Stimulated activated CD8-positive, alpha-beta memory T cell treated with anti-CD3 and anti-CD28 coated beads, Interleukin-12 subunit alpha, Interleukin-12 subunit beta, amount 100 ng/mL, for 4 hours (primary cell): ENCODE measurements around the gene CFAP251.

Experiments used
- DNase-seq: peaks from one replicate; pipeline ENCODE4 v3.0.0-alpha.2; 2020; ENCODE audit warnings: low read depth

CFAP251 gene

DNA sequence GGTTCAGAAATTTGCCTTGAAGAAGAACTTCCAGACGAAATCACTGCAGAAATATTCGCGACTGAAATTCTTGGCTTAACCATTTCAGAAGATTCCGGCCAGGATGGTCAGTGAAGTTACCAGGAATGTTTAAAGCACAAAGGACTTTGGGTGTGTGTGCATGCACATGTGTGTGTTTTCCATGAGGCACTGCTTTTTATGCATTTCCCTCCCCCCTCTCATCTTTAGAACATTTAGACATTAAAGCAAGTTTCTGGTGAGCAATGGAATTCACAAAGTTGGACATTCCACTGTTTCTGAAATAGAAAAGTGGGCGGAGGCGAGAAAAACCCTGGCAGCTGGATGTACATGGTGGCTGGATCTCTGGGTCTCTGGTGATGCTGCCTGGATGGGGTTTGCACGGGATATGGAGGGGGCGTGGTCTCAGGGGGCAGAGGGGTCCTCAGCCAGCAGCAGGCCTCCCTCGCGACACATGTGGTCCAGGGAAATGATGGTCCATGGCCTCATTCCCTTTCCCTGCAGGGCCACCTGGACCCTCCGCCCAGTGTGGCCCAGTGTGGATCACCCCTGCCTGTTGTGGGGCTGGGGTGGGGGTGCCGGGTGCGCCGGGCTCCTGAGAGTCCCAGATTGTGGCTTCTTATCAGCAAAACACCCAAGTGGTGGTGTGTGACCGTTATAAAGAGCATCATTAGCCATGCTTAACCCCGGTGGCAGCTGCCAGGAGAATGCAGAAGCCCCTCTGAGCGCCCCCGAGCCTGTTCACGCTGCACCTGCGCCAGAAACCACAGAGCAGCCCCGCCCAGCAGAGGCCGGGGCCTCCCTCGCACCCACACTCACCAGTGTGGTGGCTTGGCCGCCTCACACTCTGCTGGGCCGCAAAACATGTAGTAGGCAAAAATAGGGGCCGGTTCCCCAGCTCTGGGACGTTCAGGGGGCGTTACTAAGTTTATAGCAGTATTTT, 85.5 kb downstream of the CFAP251 start:
- DNase-seq: no peak

DNA sequence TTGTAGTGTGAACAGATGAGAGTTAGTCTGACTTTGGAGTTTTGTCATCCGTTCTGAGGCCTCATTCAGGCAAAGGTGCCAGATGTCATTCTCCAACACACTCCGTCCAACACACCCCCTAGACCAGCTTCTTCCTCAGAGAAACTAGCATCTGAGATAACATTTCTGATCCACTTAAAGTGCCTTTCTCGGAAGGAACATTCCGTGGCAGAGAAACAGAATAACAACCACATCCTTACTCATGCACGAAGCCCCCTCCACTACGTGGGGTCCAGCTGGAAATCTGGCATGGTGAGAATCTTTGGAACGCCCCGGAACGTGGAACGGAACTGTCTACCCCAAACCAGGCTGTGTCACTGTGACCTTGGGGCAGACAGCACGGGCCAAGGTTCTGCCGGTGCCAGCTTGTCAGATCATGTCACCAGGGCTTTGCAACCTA, 86.3 kb downstream of the CFAP251 start:
- no peak for DNase-seq

DNA sequence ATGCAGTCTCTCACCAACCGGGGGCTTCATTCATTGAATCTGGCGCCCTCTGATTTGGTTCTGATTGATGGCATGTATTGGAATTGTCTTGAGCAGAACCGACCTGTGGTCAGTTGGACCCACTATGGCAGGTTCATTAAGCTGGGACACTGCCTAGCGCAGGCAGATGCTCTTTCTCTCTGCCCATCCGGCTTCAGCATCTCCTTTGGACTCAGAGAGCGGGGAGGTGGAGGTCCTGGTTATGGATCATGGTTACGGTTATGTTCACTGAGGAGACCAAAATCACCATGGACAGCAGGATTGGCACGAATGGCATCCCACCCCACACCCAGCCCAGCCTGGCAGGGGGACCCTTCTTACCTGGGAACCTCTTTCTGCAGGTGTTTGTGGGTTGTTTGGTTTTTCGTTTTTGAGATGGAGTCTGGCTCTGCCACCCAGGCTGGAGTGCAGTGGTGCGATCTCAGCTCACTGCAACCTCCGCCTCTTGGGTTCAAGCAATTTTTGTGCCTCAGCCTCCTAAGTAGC, 86.9 kb downstream of the CFAP251 start:
- no peak for DNase-seq

DNA sequence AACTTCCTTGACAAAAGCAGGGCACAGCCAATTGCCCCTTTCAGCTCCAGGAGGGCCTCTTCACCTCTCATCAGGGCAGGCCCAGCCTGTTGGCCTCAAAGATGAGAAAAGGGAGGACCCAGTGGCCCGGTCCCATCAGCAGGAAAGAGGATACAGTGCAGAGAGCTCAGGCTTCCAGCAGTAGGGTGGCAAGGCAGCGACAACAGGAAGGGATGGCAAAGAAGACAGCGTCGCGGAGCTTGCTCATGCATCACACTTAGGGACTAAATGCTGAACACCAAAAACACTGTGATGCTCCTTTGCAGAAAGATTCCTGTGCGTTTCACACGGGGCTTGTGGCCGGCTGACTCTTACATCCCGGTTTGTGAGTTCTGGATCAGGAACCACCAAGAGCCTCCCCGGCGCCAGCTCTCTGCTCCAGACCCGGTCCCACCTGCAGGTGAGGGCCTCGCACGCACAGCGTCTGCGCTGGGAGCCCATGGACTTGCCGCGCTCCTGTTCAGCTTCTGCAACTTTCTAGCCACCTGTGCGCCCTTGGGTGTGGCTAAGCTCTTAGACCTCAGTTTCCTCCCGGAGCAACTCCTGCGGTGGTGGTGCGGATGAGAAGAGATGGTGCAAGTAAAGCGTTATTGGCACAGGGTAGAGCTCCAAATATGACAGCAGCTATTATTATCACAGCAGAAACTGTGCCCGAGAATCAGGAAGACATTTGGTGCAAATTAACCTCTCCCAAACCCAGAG, 88.0 kb downstream of the CFAP251 start:
- DNase-seq: no peak

DNA sequence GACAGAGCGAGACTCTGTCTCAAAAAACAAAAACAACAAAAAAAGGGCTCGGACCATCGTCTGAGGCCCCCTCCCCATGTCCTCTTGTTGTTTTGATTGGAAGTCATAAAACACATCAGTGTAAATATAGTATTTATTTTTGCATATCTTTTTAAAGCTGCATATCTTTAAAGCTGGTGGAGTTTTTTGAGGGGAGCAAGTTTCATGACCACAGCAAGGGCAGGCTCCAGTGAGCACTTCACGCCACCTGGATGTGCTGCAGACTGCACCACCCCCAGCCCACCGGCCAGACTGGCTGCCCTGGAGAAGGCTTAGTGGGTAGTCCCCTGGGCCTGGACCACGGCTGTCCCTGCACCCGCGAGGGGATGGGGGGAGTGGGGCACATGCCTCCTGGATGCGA, 91.3 kb downstream of the CFAP251 start:
- DNase-seq: no peak

DNA sequence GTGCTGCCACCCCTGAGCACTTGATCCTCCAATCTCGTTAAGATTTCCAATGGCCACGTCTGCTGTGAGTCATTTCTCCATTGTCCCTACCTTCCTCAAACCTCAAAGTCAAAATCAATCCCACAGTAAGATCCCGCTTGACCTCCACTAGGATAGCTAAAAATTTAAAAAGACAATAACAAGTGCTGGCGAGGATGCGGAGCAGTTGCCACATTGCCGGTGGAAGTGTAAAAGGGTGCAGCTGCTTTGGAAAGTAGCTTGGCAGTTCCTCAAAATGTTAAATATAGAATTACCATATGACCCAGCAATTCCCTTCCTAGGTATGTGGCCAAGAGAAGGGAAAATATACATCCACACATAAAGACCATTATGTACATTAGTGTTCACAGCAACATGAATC, 93.8 kb downstream of the CFAP251 start:
- no peak for DNase-seq

DNA sequence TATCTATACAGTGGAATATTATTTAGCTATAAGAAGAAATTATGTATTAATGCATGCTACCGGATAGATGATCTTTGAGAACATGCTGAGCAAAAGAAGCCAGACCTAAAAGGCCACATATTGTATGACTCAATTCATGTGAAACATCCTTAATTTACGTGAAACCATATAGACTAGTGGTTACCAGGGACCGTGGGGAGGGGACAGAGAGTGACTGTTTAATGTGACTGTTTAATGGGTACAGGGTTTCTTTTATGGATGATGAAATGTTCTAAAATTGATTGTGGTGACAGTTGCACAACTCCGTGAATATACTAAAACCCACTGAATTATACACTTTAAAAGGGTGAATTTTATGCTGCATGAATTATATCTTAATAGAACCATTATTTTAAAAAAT, 94.7 kb downstream of the CFAP251 start:
- DNase-seq: no peak

DNA sequence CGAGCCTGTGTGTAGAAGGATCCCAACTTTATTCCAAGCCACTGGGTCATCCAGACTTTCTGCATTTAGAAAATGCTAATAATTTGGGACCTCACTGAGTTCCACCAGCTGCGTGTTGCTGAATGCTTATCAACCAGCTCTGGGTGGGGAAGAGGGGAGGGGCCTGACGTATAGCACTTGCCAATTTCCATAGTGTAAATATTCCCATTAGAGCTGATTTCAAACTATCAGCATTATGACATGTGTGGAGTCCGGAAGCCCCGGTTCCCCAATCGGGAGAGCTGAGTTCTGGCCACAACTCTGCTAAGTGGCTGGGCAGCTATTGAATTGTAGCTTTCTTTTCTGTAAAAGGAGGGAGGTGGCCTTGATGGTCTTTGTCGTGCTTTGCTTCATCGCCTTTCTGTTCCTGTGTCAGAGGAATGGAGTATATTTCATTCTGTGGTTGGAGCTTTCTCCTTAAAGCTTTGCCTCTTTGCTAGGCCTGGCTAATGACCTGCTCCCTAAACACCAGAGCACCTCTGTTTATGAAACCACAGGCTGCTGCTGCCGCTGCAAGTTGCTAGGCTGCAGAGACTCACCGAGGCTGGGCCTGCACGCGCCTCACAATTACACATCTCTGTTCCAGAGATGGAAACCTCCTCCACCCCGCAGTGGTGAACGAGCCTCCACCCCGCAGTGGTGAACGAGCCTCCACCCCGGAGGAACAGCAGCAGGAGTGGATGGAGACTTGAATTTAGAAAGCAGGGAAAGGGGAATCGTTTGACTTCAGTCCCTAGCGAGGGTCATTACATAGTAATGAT, 95.6 kb downstream of the CFAP251 start:
- DNase-seq: no peak

DNA sequence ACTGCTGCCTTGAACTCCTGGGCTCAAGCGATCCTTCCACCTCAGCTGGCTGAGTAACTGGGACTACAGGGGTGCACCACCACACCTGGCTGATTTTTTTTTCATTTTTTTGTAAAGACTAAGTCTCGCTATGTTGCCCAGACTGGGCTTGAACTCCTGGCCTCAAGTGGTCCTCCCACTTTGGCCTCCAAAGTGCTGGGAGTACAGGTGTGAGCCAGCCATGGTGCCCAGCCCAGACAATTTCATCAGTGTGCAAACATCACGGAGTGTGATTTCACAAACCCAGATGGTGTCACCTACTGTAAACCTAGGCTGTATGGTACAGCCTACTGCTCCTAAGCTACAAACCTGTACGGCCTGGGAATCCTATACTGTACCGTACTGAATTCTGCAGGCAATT, 96.4 kb downstream of the CFAP251 start:
- DNase-seq: no peak

DNA sequence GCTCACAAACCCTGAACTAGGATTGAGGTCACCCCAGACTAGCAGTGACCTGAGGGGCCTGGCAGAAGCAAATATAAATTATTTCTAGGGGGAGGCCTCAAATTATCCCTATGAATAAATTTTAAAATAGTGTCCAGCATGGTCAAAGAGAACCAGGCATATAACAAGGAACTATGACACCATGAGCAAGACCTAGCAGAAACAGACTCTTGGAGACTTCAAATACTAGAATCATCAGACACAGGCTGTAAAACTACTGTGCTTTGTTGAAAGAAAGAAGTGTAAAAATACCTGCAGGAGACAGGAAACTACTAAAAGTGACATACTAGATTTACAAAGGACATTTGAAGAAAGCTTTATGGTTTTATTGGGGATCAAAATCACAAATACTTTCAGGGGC, 100.1 kb downstream of the CFAP251 start:
- DNase-seq: no peak

DNA sequence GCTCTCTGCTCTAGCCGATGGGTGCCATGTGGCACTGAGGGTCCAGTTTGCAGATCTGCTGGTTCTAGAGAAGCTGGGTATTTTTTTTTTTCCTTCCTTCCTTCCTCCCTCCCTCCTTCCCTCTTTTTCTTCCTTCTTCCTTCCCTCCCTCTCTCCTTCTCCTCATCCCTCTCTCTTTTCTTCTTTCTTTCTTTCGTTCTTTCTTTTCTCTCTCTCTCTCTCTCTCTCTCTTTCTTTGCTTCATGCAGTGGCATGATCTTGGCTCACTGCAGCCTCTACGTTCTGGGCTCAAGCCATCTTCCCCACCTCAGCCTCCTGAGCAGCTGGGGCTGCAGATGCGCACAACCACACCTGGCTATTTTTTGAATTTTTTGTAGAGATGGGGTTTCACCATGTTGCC, 100.5 kb downstream of the CFAP251 start:
- no peak for DNase-seq

DNA sequence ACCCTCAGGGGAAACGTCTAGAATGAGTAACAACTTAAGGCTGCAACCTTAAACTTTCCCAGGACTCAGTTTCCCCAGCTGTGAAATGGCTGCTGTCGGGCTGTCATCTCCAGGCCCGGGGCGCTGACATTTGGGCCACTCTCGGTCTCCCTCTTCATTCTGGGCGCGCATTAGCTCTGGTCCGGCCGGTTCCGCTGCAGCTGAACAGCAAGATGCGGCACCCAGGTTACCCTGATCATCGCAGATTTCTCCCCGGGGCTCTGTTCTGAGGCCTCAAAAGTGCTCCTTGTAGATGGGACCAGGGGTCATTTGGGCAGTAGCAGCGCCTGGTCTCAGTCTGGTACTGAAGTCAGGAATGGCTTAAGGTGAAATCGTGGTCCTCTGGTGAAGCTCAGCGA, 102.4 kb downstream of the CFAP251 start:
- no peak for DNase-seq

DNA sequence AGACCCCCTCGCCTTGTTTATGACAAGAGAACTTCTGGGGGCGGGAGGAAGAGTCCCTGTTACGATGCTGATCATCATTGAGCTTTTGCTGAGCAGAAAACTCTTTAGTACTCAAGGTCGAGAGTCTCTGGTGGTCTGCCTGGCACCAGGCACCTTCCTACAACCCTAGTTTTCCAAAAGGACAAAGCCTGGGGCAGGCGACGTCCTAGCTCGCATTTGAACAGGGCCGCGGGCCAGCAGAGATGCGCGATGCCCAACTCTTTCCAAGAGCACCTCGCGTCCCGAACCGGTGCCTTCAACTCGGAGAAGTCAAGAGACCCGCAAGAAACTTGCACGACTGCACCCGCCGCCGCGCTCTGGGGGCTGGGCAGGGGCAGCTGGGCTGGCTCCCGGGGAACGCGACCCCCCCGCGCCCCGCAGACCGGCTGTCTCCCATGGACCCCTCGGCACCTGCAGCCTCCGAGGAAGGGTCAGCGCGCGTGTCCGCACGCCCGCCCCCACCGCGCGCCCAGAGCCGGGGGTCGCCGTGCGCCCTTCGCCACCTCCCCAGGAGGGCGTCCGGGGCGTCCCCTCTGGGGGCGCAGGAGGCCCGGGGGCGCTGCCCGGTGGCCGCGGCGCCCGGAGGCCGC, 102.9 kb downstream of the CFAP251 start:
- DNase-seq: no peak

DNA sequence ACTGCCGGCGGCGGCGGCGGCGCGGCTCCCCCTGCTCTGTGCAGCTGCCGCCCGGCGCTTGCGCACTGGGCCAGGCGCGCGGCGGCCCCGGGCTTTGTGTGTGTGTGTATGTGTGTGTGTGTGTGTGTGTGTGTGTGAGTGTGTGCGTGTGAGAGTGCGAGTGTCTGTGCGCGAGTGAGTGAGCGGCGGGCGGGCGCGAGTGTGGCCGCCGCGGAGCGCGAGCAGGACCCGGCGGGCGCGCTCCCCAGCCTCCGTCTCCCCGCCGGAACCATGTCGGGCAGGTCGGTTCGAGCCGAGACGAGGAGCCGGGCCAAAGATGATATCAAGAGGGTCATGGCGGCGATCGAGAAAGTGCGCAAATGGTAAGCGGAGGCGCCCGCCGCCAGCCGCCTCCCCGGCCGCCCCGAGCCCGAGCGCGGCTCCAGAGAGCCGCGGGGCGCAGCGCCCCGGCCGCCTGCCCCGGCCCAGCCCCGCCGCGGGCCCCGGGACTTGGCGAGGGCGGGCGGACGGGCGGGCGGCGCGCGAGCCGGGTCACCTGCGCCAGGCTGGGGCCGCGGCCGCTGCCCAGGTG, 103.5 kb downstream of the CFAP251 start, which contains the start of gene BCL7A:
BCL7A (plus strand) TSS at position 63 of the 571 bp plus-strand sequence; CDS start at position 271, 208 bp downstream.
- peak; percentile 35 for DNase-seq

DNA sequence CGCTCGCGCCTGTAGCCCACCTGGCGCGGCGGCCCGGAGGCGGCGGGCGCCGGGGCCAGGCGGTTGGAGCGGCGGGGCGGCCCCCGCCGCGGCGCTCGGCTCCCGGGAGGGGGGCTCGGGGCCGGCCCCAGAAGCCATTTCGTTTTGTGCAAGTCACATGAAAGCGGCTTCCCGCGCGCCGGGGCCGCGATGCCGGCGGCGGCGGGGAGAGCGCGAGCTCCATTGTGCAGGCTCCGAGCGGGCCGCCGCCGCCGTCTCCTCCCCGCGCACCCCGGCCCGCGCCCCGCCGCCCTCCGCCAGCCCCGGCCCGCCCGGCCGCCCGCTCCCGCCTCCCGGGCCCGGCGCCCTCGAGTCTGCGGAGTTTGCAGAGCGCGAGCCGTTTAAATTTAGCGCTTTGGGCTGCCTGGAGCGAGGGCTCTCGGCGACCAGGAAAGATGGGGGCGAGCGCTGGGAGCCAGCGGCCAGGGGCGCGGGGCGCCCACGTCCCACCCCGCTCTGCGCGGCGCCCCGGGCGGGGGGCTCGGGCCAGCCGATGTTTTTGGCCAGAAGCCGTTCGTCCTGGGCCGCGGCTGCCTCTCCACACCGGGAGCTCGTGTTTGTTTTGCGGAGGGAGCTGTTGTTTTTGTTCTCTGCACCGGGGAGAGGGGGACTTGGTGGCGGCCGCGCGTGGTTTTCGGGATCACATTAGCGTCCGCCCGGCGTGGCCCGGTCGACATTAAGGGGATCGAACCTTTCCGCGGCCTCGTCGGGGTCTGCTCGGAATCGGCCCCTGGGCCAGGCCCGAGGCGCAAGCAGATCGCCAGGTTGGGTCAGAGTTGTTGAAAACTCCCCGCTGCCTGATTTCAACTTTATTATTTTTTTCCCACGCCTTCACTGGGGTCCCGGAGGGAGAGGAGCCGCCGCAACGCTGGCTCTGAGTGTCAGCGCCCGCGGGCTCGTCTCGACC, 104.3 kb downstream of the CFAP251 start:
- no peak for DNase-seq

DNA sequence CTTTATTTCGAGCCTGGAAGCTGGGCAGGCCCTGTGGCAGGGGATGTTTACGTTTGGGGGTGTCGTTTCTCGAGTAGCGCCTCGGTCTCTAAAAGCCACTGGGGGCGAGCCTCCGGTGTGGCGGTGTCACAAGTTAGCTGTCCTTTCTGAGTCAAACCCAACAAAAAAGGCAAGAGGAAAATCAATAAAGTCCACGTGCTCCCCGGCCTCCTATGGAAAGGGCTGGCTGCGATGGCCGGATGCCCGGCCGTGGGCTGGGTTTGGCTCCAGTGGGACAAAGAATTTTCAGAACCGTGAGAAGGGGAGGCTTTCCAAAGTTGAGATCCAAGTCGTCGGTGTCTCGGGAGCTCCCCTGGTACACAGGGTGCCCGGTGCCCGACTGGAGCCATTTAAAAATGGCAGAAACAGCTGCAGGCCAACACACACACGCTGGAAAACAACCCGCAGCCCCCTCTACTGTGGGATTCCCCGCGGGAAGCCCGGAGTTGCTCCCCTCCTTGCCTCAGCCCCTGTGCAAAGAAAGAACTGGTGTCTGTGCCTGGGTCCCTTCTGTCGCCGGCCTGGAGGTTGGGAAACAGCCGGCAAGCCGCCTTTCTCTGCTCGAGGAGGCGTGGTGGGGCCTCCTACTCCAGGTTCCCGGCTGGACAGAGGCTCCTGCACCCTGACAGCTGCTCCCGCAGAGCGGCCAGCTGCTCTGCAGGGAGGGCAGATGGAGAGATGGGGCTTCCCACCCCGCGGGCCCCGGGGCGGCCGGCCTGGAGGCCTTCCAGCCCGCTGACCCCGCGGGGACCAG, 105.1 kb downstream of the CFAP251 start:
- no peak for DNase-seq

DNA sequence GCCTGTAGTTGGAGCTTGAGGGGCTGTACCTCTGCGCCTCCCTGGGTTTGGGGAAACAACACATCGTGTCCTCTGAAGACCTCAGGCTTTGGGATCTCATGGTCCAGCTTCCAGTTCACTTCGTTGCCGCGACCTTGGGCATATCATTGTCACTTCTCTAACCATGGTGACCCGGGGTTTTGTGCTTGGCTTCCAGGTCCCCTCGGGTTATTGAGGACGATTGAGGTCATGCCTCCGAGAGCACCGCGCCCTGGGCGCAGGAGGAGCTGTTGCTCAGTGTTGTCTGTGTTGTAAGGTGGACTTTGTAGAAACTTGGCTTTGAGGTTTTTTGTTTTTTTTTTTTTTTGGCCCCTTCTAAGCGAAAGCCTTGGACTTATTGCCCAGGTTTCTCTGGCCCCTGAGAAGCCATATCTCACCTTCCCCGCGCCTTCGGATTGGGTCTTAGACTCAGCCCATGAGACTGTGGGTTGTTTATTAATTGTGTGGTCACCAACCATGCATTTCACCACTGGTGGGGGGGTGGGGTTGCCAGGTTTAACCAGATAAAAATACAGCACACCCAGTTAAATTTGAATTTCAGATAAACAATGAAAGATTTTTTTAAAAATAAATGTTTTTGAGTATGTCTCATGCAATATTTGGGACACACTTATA, 105.9 kb downstream of the CFAP251 start:
- DNase-seq: no peak

DNA sequence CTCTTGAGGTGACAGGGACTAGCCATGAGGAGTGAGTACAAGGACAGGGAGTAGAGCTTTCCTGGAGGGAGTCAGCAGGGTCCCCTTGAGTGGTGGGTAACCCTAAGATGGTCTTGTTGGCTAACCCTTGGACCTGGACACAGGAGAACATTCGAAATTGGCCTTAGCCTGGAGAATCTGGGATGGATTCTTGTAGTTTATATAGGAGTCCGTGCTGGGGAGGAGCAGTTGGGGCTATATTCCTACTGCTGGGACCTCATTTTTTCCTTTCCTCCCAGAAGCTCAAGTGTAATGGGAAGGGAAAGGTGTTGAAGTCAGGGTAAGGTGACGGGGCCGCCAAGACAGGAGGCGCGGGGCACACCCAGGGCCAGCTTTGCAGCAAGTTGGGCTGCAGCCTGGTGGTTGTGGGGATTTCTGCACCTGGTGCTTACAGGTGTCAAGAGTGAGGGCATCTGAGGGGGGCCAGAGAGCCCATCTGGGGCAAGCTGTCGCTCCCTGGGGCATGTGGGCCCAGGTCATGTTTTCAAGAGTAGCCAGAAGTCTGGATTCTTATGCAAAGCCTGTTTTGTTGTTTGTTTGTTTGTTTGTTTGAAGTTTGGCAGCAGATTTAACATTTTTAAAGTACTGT, 108.4 kb downstream of the CFAP251 start:
- no peak for DNase-seq
